Caco-2 (cell line): ENCODE data around the gene RAPGEF2. TPM values are rescaled to one million over a fixed set of nuclear protein-coding genes. Genes with fewer than 3 reads are reported as not detected.

Source experiments
- BruUV-seq: library from RNA; stranded (reverse); fragments of 400-500 nt; replicated peaks from 2 replicates; lab custom pipeline; 2021; lab: Mats Ljungman, UMichigan
- CTCF ChIA-PET: fragments of 300-600 bp; sonication (Branson Sonifier 250); formaldehyde crosslinking; loops from one replicate; lab custom pipeline; 2022; ENCODE audit warnings: antibody characterized with exemption; lab: Charles Lee
- POLR2A ChIA-PET: fragments of 300-600 bp; sonication (Branson Sonifier 250); formaldehyde crosslinking; loops from one replicate; lab custom pipeline; 2022; ENCODE audit warnings: antibody characterized with exemption; lab: Charles Lee
- DNase-seq, 2 experiments: peaks; one replicate each; pipeline versions ENCODE4 v3.0.0 to v3.0.0-alpha.2; 2020 to 2022
- H3K27me3 ChIP-seq: replicated peaks from 2 replicates; pipeline ENCODE4 v1.6.0; 2011; ENCODE audit warnings: low read length; ENCODE audit not compliant: control insufficient read depth, insufficient read depth
- H3K36me3 ChIP-seq: 2 replicates; pipeline ENCODE4 v1.5.1; 2011; ENCODE audit warnings: low read length; ENCODE audit not compliant: control insufficient read depth, insufficient read depth
- H3K4me1 ChIP-seq: fragments of 250-450 bp; sonication (Bioruptor Pico); 2 replicates; pipeline ENCODE4 v1.5.1; 2020; ENCODE audit warnings: mild to moderate bottlenecking
- H3K4me3 ChIP-seq: 2 replicates; pipeline ENCODE4 v1.5.1; 2011; ENCODE audit warnings: low read depth, mild to moderate bottlenecking, control low read depth, low read length
- H3K9me3 ChIP-seq: fragments of 250-450 bp; sonication (Bioruptor Pico); 2 replicates; pipeline ENCODE4 v1.5.1; 2020; ENCODE audit warnings: mild to moderate bottlenecking, moderate library complexity
- H3K27ac Mint-ChIP-seq: one replicate; pipeline ENCODE4 v1.8.0; 2022; ENCODE audit warnings: mixed read lengths; ENCODE audit not compliant: unreplicated experiment
- H3K27me3 Mint-ChIP-seq: one replicate; pipeline ENCODE4 v1.8.0; 2022; ENCODE audit warnings: mixed read lengths; ENCODE audit not compliant: insufficient read depth, unreplicated experiment
- H3K36me3 Mint-ChIP-seq: one replicate; pipeline ENCODE4 v1.8.0; 2022; ENCODE audit warnings: mild to moderate bottlenecking, mixed read lengths; ENCODE audit not compliant: insufficient read depth, unreplicated experiment
- H3K4me1 Mint-ChIP-seq: one replicate; pipeline ENCODE4 v1.8.0; 2022; ENCODE audit warnings: low read depth, mixed read lengths; ENCODE audit not compliant: unreplicated experiment
- H3K4me3 Mint-ChIP-seq: one replicate; pipeline ENCODE4 v1.8.0; 2022; ENCODE audit warnings: mild to moderate bottlenecking, moderate library complexity, mixed read lengths; ENCODE audit not compliant: unreplicated experiment
- H3K9me3 Mint-ChIP-seq: one replicate; pipeline ENCODE4 v1.8.0; 2022; ENCODE audit warnings: mixed read lengths; ENCODE audit not compliant: unreplicated experiment
- CTCF ChIP-seq, 2 experiments: fragments of 200-600 bp in 1 of 2; IDR thresholded peaks; 1 replicate in 1 of 2; 2 replicates in 1 of 2; pipeline versions ENCODE4 v1.5.1 to v1.8.0; 2011 to 2022; ENCODE audit warnings: antibody characterized with exemption in 1 of 2, control low read depth in 1 of 2, inconsistent platforms in 1 of 2, low read depth in 1 of 2, low read length in 1 of 2, mild to moderate bottlenecking in 1 of 2, moderate library complexity in 1 of 2; ENCODE audit not compliant: insufficient read depth in 1 of 2, severe bottlenecking in 1 of 2, unreplicated experiment in 1 of 2
- intact Hi-C: fragments of 100-400 bp; cut with micrococcal nuclease; formaldehyde crosslinking; loops from one replicate; pipeline ENCODE4 v1.10.0; 2022; ENCODE audit not compliant: unreplicated experiment
- total RNA-seq: library from RNA; stranded (reverse); gene quantifications from 2 replicates; pipeline ENCODE4 v1.2.3, GENCODE V29; 2022

Gene RAPGEF2
- total RNA-seq, 1 experiment from 2014 or later = 67.6 TPM

- intact Hi-C loops = loop anchor here (2.0 kb wide), 1 partner anchor 13 kb away; no protein-coding TSS in a partner anchor
- POLR2A ChIA-PET = no interaction called here
- H3K27ac Mint-ChIP-seq = peak overlapping the region; percentile 40
Measured at GRCh38 chr4:159131564-159131963, 28.7 kb downstream of the RAPGEF2 start.

GRCh38 chr4:159134429-159134828 is 31.6 kb downstream of the RAPGEF2 start:
- BruUV-seq = no TSS peak
- POLR2A ChIA-PET = no interaction called here
- DNase-seq = no peak

More at GRCh38 chr4:159131564-159131963, 28.7 kb downstream of the RAPGEF2 start:
- no TSS peak for BruUV-seq
- H3K9me3 ChIP-seq = no peaks in the 10 kb centered on the region
- no peak for DNase-seq
- no peaks in the 10 kb centered on the region for H3K9me3 Mint-ChIP-seq
- H3K27me3 Mint-ChIP-seq = no peaks in the 10 kb centered on the region
- H3K4me3 ChIP-seq = no peak overlapping the region
- H3K4me1 ChIP-seq = peaks cover 54% of the 10 kb centered on the region
- CTCF ChIA-PET = interaction anchor here (0.6 kb wide), 1 partner anchor 60 kb away, joined by 3 read pairs; no protein-coding TSS in a partner anchor
- no peak for TF ChIP-seq CTCF (IDR thresholded peaks at IDR 0.05; ENCODE audit: insufficient read depth in 1 of 2, low read depth in 1 of 2, low read length in 1 of 2, severe bottlenecking in 1 of 2, unreplicated experiment in 1 of 2)
- H3K36me3 Mint-ChIP-seq = peaks cover 21% of the 10 kb centered on the region
- peaks cover 34% of the 10 kb centered on the region for H3K4me1 Mint-ChIP-seq
- no peak overlapping the region for H3K4me3 Mint-ChIP-seq
- H3K36me3 ChIP-seq = no peaks in the 10 kb centered on the region
- no peaks in the 10 kb centered on the region for H3K27me3 ChIP-seq

GRCh38 chr4:159137176-159137575 is 34.3 kb downstream of the RAPGEF2 start:
- Histone ChIP-seq H3K4me3 (no peak overlapping the region), H3K27me3 (no peaks in the 10 kb centered on the region), H3K36me3 (no peaks in the 10 kb centered on the region), H3K4me1 (peaks cover 19% of the 10 kb centered on the region), H3K9me3 (no peaks in the 10 kb centered on the region)
- peaks cover 27% of the 10 kb centered on the region for H3K4me1 Mint-ChIP-seq
- no peak for TF ChIP-seq CTCF (IDR thresholded peaks at IDR 0.05; ENCODE audit: insufficient read depth in 1 of 2, low read depth in 1 of 2, low read length in 1 of 2, severe bottlenecking in 1 of 2, unreplicated experiment in 1 of 2)
- CTCF ChIA-PET = no interaction called here
- POLR2A ChIA-PET = no interaction called here
- no peak overlapping the region for H3K4me3 Mint-ChIP-seq
- no peaks in the 10 kb centered on the region for H3K36me3 Mint-ChIP-seq
- intact Hi-C loops = no loop called here
- H3K27me3 Mint-ChIP-seq = no peaks in the 10 kb centered on the region
- peak in 1 of 2 experiments; percentile 22 for DNase-seq
- BruUV-seq = no TSS peak
- no peak overlapping the region for H3K27ac Mint-ChIP-seq
- no peaks in the 10 kb centered on the region for H3K9me3 Mint-ChIP-seq

More at GRCh38 chr4:159134429-159134828, 31.6 kb downstream of the RAPGEF2 start:
- H3K27me3 ChIP-seq = no peaks in the 10 kb centered on the region
- Mint-ChIP-seq H3K4me3 (no peak overlapping the region), H3K27me3 (no peaks in the 10 kb centered on the region), H3K36me3 (peaks cover 9% of the 10 kb centered on the region), H3K9me3 (no peaks in the 10 kb centered on the region), H3K4me1 (peaks cover 28% of the 10 kb centered on the region), H3K27ac (no peak overlapping the region)
- peaks cover 28% of the 10 kb centered on the region for H3K4me1 ChIP-seq
- no peaks in the 10 kb centered on the region for H3K9me3 ChIP-seq
- no peaks in the 10 kb centered on the region for H3K36me3 ChIP-seq
- TF ChIP-seq CTCF (IDR thresholded peaks at IDR 0.05; ENCODE audit: insufficient read depth in 1 of 2, low read depth in 1 of 2, low read length in 1 of 2, severe bottlenecking in 1 of 2, unreplicated experiment in 1 of 2) = no peak
- H3K4me3 ChIP-seq = no peak overlapping the region
- intact Hi-C loops = no loop called here
- CTCF ChIA-PET = no interaction called here
